ENCODE results near the gene SOD1. TPM values are rescaled to one million over a fixed set of nuclear protein-coding genes. Genes with fewer than 3 reads are reported as not detected.

Gene SOD1
- total RNA-seq, 2 experiments from 2014 or later = 232 to 284 TPM

- Mint-ChIP-seq H3K27ac (no peak overlapping the region), H3K4me1 (peaks cover 89% of the 10 kb centered on the region), H3K36me3 (ENCODE audit: low read depth) (peaks cover 6% of the 10 kb centered on the region), H3K9me3 (ENCODE audit: low read depth) (no peaks in the 10 kb centered on the region), H3K27me3 (no peaks in the 10 kb centered on the region), H3K4me3 (no peak overlapping the region)
- ChIA-PET CTCF (interaction anchor here (0.6 kb wide), 1 partner anchor 107 kb away, joined by 8 read pairs; no protein-coding TSS in a partner anchor), POLR2A (interaction anchor here (0.6 kb wide), 1 partner anchor 44 kb away, joined by 6 read pairs; no protein-coding TSS in a partner anchor)
- intact Hi-C loops (cut with DNase I, micrococcal nuclease) = loop anchor here in 1 of 2 experiments (5.0 kb wide), 1 partner anchor 44 kb away; no protein-coding TSS in a partner anchor
- ATAC-seq (no peak), DNase-seq (no peak)
Observed at GRCh38 chr21:31711326-31711725, 51.8 kb downstream of the SOD1 start.

GRCh38 chr21:31711745-31712285, 52.3 kb downstream of the SOD1 start:
- ChIA-PET CTCF (interaction anchor here (0.6 kb wide), 1 partner anchor 37 kb away, joined by 3 read pairs; no protein-coding TSS in a partner anchor), POLR2A (no interaction called here)
- no peak for DNase-seq
- intact Hi-C loops (cut with DNase I, micrococcal nuclease) = loop anchor here in 1 of 2 experiments (5.0 kb wide), 1 partner anchor 45 kb away; no protein-coding TSS in a partner anchor
- H3K9me3 Mint-ChIP-seq (ENCODE audit: low read depth) = no peaks in the 10 kb centered on the region
- H3K27me3 Mint-ChIP-seq = no peaks in the 10 kb centered on the region
- H3K4me3 Mint-ChIP-seq = no peak overlapping the region
- peaks cover 6% of the 10 kb centered on the region for H3K36me3 Mint-ChIP-seq (ENCODE audit: low read depth)
- no peak overlapping the region for H3K27ac Mint-ChIP-seq
- no peak for ATAC-seq
- peaks cover 89% of the 10 kb centered on the region for H3K4me1 Mint-ChIP-seq

DNA sequence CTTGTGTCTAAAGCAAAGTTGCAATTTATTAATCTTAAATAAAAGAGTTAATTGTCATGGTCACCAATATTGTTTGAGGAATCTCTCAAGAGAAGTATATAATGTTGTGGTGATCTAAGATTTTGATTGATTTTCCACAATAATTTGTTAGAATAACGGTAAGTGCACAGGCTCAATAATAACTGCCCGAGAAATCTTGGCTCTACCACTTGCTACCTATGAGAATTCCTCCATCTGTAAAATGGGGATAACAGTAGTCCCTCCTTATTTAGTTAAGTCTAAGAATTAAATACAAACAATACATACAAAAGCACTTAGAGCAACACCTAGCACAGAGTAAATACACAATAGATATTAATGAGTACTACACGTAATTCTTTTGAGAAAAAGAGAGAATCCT, 53.6 kb downstream of the SOD1 start:
- DNase-seq = no peak
- POLR2A ChIA-PET = no interaction called here
- no peak overlapping the region for H3K4me3 Mint-ChIP-seq
- intact Hi-C loops (cut with DNase I, micrococcal nuclease) = loop anchor here in 1 of 2 experiments (5.0 kb wide), 1 partner anchor 46 kb away; no protein-coding TSS in a partner anchor
- peaks cover 2% of the 10 kb centered on the region for H3K36me3 Mint-ChIP-seq (ENCODE audit: low read depth)
- CTCF ChIA-PET = no interaction called here
- H3K27me3 Mint-ChIP-seq = no peaks in the 10 kb centered on the region
- ATAC-seq = no peak
- H3K4me1 Mint-ChIP-seq = peaks cover 86% of the 10 kb centered on the region
- no peak overlapping the region for H3K27ac Mint-ChIP-seq
- H3K9me3 Mint-ChIP-seq (ENCODE audit: low read depth) = no peaks in the 10 kb centered on the region

GRCh38 chr21:31713973-31714740, 54.7 kb downstream of the SOD1 start:
- intact Hi-C loops (cut with DNase I, micrococcal nuclease) = loop anchor here (1.0 to 5.0 kb wide), 6 partner anchors 10 to 359 kb away; no protein-coding TSS in a partner anchor
- Mint-ChIP-seq H3K4me3 (no peak overlapping the region), H3K27me3 (no peaks in the 10 kb centered on the region), H3K9me3 (ENCODE audit: low read depth) (no peaks in the 10 kb centered on the region), H3K27ac (peak overlapping the region; percentile 74), H3K36me3 (ENCODE audit: low read depth) (peaks cover 7% of the 10 kb centered on the region), H3K4me1 (peaks cover 84% of the 10 kb centered on the region)
- ATAC-seq (peak; percentile 95), DNase-seq (no peak)
- POLR2A ChIA-PET = interaction anchor here (0.5 to 0.6 kb wide), 2 partner anchors 359 to 565 kb away, joined by 3 to 7 read pairs; partner anchors contain the start of gene MIS18A
- CTCF ChIA-PET = interaction anchor here (0.8 kb wide), 1 partner anchor 10 kb away, joined by 3 read pairs; no protein-coding TSS in a partner anchor

- no peaks in the 10 kb centered on the region for H3K27me3 Mint-ChIP-seq
- no peak for DNase-seq
- peaks cover 9% of the 10 kb centered on the region for H3K36me3 Mint-ChIP-seq (ENCODE audit: low read depth)
- H3K4me1 Mint-ChIP-seq = peaks cover 81% of the 10 kb centered on the region
- ATAC-seq = no peak
- intact Hi-C loops (cut with DNase I, micrococcal nuclease) = loop anchor here (1.0 to 5.0 kb wide), 6 partner anchors 9 to 360 kb away; no protein-coding TSS in a partner anchor
- ChIA-PET CTCF (interaction anchor here (0.8 kb wide), 1 partner anchor 9 kb away, joined by 3 read pairs; no protein-coding TSS in a partner anchor), POLR2A (interaction anchor here (0.5 kb wide), 1 partner anchor 564 kb away, joined by 7 read pairs; the partner anchor contains the start of gene MIS18A)
- no peak overlapping the region for H3K4me3 Mint-ChIP-seq
- H3K9me3 Mint-ChIP-seq (ENCODE audit: low read depth) = no peaks in the 10 kb centered on the region
- peak overlapping the region; percentile 5 for H3K27ac Mint-ChIP-seq
Observed at GRCh38 chr21:31714741-31715365, 55.4 kb downstream of the SOD1 start.

- Mint-ChIP-seq H3K4me3 (no peak overlapping the region), H3K27me3 (no peaks in the 10 kb centered on the region), H3K9me3 (ENCODE audit: low read depth) (no peaks in the 10 kb centered on the region), H3K4me1 (peaks cover 80% of the 10 kb centered on the region), H3K27ac (no peak overlapping the region), H3K36me3 (ENCODE audit: low read depth) (peaks cover 11% of the 10 kb centered on the region)
- ATAC-seq (no peak), DNase-seq (no peak)
- CTCF ChIA-PET = no interaction called here
- intact Hi-C loops (cut with DNase I, micrococcal nuclease) = no loop called here
- POLR2A ChIA-PET = no interaction called here
Observed at GRCh38 chr21:31716106-31716505, 56.6 kb downstream of the SOD1 start.

Other genes starting within 250 kb of the SOD1 start
- gene SCAF4, start 72.4 kb downstream of the SOD1 start, total RNA-seq = 10 to 100 TPM; 47.1 to 62.8 TPM
- gene HUNK, start 213.3 kb downstream of the SOD1 start, total RNA-seq = under 1 TPM; 0.02 to 0.27 TPM